ENCODE data around the gene BAHCC1. TPM values are rescaled to one million over a fixed set of nuclear protein-coding genes. Genes with fewer than 3 reads are reported as not detected.

The BAHCC1 gene
- polyA plus RNA-seq, 1 donor from 2014 or later, result 14.2 TPM

DNA sequence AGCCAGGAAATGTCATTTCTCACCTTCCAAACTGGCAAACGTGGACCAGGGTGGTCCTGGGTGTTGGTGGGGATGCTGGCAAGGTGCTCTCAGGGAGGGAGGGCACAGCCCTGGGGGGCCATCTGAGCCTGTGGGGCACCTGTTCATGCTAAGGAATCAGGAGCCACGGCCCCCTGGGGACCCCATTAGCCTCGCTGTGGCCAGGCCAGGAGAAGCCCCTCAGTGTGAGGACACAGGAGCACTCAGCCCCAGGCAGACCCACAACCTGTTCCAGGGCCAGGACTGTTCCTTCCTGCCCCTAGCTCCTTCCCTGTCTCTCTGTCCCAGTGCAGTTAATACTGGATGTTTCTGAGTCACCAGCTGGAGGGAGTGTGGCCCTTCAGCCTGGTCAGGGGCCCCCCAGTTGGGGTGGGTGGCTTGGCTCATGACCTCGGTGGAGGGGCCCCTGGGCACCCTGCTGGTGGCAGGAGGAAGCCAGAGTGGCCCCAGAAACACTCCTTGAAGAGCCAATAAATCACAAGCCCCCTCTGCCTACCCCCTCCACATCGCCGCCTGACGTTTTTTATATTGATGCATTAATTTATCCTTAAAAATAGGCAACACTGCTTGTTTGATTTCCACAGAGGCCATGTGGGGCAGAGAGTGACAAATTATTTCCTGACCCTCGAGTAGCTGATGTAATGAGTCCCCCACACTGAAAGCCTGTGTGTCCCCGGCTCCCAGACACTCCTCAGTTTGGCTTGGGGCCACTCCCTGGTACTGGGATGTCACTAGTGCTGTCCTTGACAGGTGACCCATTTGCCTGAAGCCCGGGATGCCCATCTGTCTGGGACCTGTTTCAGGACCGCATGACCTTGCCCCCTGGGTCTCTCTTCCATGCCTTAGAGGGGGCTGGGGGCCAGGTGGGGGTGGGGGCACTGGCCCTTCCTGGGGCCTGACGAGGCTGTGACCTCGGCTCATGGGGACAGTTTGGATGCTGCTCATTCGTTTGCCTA lies 95.0 kb downstream of the BAHCC1 start:
- Histone ChIP-seq H3K27ac (ENCODE audit: low read length) (peak overlapping the region; percentile 70), H3K79me2 (replicated peaks; ENCODE audit: insufficient read depth, low read length) (peaks cover 14% of the 10 kb centered on the region), H3K9ac (ENCODE audit: low read length) (peak overlapping the region; percentile 65), H3K4me3 (ENCODE audit: low read length) (peak overlapping the region; percentile 50), H4K20me1 (ENCODE audit: insufficient read depth) (no peaks in the 10 kb centered on the region), H3K36me3 (ENCODE audit: insufficient read depth, low read length) (no peaks in the 10 kb centered on the region), H2AFZ (ENCODE audit: low read depth, low read length) (peak overlapping the region; percentile 36), H3F3A (ENCODE audit: insufficient read depth, low read length, poor library complexity, severe bottlenecking) (no peaks in the 10 kb centered on the region), H3K9me3 (ENCODE audit: low read length) (no peaks in the 10 kb centered on the region), H3K9me2 (ENCODE audit: insufficient read depth, low read length) (no peaks in the 10 kb centered on the region), H3K4me2 (ENCODE audit: low read length) (peak overlapping the region; percentile 69), H3K27me3 (ENCODE audit: insufficient read depth, low read depth, low read length) (no peaks in the 10 kb centered on the region)
- no peak for TF ChIP-seq MXI1 (conservative IDR thresholded peaks at IDR 0.05; ENCODE audit: poor library complexity, severe bottlenecking)
- TF ChIP-seq TAF1 (IDR thresholded peaks at IDR 0.05; ENCODE audit: low read depth), result no peak
- no peak for TF ChIP-seq EZH2 (IDR thresholded peaks at IDR 0.05; ENCODE audit: borderline replicate concordance, insufficient read depth, low read length, poor library complexity, severe bottlenecking)
- TF ChIP-seq, protein P1, sequence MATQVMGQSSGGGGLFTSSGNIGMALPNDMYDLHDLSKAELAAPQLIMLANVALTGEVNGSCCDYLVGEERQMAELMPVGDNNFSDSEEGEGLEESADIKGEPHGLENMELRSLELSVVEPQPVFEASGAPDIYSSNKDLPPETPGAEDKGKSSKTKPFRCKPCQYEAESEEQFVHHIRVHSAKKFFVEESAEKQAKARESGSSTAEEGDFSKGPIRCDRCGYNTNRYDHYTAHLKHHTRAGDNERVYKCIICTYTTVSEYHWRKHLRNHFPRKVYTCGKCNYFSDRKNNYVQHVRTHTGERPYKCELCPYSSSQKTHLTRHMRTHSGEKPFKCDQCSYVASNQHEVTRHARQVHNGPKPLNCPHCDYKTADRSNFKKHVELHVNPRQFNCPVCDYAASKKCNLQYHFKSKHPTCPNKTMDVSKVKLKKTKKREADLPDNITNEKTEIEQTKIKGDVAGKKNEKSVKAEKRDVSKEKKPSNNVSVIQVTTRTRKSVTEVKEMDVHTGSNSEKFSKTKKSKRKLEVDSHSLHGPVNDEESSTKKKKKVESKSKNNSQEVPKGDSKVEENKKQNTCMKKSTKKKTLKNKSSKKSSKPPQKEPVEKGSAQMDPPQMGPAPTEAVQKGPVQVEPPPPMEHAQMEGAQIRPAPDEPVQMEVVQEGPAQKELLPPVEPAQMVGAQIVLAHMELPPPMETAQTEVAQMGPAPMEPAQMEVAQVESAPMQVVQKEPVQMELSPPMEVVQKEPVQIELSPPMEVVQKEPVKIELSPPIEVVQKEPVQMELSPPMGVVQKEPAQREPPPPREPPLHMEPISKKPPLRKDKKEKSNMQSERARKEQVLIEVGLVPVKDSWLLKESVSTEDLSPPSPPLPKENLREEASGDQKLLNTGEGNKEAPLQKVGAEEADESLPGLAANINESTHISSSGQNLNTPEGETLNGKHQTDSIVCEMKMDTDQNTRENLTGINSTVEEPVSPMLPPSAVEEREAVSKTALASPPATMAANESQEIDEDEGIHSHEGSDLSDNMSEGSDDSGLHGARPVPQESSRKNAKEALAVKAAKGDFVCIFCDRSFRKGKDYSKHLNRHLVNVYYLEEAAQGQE (IDR thresholded peaks at IDR 0.05; ENCODE audit: borderline replicate concordance), result no peak
- TF ChIP-seq RAD21 (conservative IDR thresholded peaks at IDR 0.05), result no peak
- no peak for TF ChIP-seq SMC3 (conservative IDR thresholded peaks at IDR 0.05; ENCODE audit: poor library complexity)
- TF ChIP-seq POLR2AphosphoS5 (IDR thresholded peaks at IDR 0.05), result no peak
- TF ChIP-seq EP300 (conservative IDR thresholded peaks at IDR 0.05; ENCODE audit: poor library complexity, severe bottlenecking), result no peak
- TF ChIP-seq, protein P2, sequence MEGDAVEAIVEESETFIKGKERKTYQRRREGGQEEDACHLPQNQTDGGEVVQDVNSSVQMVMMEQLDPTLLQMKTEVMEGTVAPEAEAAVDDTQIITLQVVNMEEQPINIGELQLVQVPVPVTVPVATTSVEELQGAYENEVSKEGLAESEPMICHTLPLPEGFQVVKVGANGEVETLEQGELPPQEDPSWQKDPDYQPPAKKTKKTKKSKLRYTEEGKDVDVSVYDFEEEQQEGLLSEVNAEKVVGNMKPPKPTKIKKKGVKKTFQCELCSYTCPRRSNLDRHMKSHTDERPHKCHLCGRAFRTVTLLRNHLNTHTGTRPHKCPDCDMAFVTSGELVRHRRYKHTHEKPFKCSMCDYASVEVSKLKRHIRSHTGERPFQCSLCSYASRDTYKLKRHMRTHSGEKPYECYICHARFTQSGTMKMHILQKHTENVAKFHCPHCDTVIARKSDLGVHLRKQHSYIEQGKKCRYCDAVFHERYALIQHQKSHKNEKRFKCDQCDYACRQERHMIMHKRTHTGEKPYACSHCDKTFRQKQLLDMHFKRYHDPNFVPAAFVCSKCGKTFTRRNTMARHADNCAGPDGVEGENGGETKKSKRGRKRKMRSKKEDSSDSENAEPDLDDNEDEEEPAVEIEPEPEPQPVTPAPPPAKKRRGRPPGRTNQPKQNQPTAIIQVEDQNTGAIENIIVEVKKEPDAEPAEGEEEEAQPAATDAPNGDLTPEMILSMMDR (IDR thresholded peaks at IDR 0.05; ENCODE audit: poor library complexity, severe bottlenecking), result no peak

DNA sequence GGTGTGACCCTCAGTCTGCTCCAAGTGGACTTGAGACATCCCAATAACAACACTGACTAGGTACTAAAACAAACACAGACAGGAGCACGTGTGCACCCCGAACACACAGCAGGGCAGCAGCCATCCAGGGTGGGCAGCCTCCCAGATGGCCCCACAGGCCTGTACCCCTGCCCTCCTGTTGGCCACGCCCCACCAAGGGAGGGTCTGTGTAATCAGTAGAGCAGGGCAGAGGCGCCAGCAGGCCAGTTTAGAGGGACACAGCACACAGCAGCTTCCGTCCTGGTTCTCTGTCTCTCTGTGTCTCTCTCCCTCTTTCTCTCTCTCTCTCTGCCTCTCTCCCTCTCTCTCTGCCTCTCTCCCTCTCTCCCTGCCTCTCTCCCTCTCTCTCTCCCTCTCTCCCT lies 95.9 kb downstream of the BAHCC1 start:
- Histone ChIP-seq H3K9me3 (ENCODE audit: low read length) (no peaks in the 10 kb centered on the region), H3K4me3 (ENCODE audit: low read length) (no peak overlapping the region), H4K20me1 (ENCODE audit: insufficient read depth) (no peaks in the 10 kb centered on the region), H3K79me2 (replicated peaks; ENCODE audit: insufficient read depth, low read length) (peaks cover 14% of the 10 kb centered on the region), H3K9me2 (ENCODE audit: insufficient read depth, low read length) (no peaks in the 10 kb centered on the region), H3K4me2 (ENCODE audit: low read length) (no peak overlapping the region), H3F3A (ENCODE audit: insufficient read depth, low read length, poor library complexity, severe bottlenecking) (no peaks in the 10 kb centered on the region), H3K27me3 (ENCODE audit: insufficient read depth, low read depth, low read length) (no peaks in the 10 kb centered on the region), H2AFZ (ENCODE audit: low read depth, low read length) (no peak overlapping the region), H3K27ac (ENCODE audit: low read length) (no peak overlapping the region), H3K36me3 (ENCODE audit: insufficient read depth, low read length) (no peaks in the 10 kb centered on the region), H3K9ac (ENCODE audit: low read length) (no peak overlapping the region)
- no peak for TF ChIP-seq POLR2AphosphoS5 (IDR thresholded peaks at IDR 0.05)
- no peak for TF ChIP-seq MXI1 (conservative IDR thresholded peaks at IDR 0.05; ENCODE audit: poor library complexity, severe bottlenecking)
- TF ChIP-seq, protein P1 (IDR thresholded peaks at IDR 0.05; ENCODE audit: borderline replicate concordance), result no peak
- TF ChIP-seq, protein P2 (IDR thresholded peaks at IDR 0.05; ENCODE audit: poor library complexity, severe bottlenecking), result no peak
- no peak for TF ChIP-seq SMC3 (conservative IDR thresholded peaks at IDR 0.05; ENCODE audit: poor library complexity)
- no peak for TF ChIP-seq RAD21 (conservative IDR thresholded peaks at IDR 0.05)
- no peak for TF ChIP-seq TAF1 (IDR thresholded peaks at IDR 0.05; ENCODE audit: low read depth)
- no peak for TF ChIP-seq EZH2 (IDR thresholded peaks at IDR 0.05; ENCODE audit: borderline replicate concordance, insufficient read depth, low read length, poor library complexity, severe bottlenecking)
- TF ChIP-seq EP300 (conservative IDR thresholded peaks at IDR 0.05; ENCODE audit: poor library complexity, severe bottlenecking), result no peak
